ENCODE results near the gene LRRC59. TPM values are rescaled to one million over a fixed set of nuclear protein-coding genes. Genes with fewer than 3 reads are reported as not detected.

LRRC59 gene
- total RNA-seq, 2 donors from 2014 or later: 55.6 to 96.4 TPM

GRCh38 chr17:50381260-50381815 lies 16.0 kb downstream of the LRRC59 start:
- H3K27ac ChIP-seq: no peak overlapping the region
- H3K27me3 ChIP-seq (replicated peaks; ENCODE audit: insufficient read depth): no peaks in the 10 kb centered on the region
- no peaks in the 10 kb centered on the region for H3K4me1 ChIP-seq (ENCODE audit: control insufficient read depth in 1 of 2, low read depth in 2 of 2)
- no peak for TF ChIP-seq CTCF (IDR thresholded peaks at IDR 0.05)
- H3K36me3 ChIP-seq: peaks cover 40% of the 10 kb centered on the region
- H3K9me3 ChIP-seq: no peaks in the 10 kb centered on the region
- H3K4me3 ChIP-seq: no peak overlapping the region
- ATAC-seq (ENCODE audit: insufficient number of reproducible peaks, low FRiP score, low read depth) (no peak), DNase-seq (ENCODE audit: low spot score) (no peak)

- no peak for ATAC-seq (ENCODE audit: insufficient number of reproducible peaks, low FRiP score, low read depth)
- H3K36me3 ChIP-seq: peaks cover 34% of the 10 kb centered on the region
Measured at GRCh38 chr17:50380369-50381259, 16.7 kb downstream of the LRRC59 start.

GRCh38 chr17:50379351-50380132 lies 17.8 kb downstream of the LRRC59 start:
- DNase-seq (ENCODE audit: low spot score) (no peak), ATAC-seq (ENCODE audit: insufficient number of reproducible peaks, low FRiP score, low read depth) (no peak)
- Histone ChIP-seq H3K27me3 (replicated peaks; ENCODE audit: insufficient read depth) (no peaks in the 10 kb centered on the region), H3K27ac (no peak overlapping the region), H3K9me3 (no peaks in the 10 kb centered on the region), H3K4me1 (ENCODE audit: control insufficient read depth in 1 of 2, low read depth in 2 of 2) (no peaks in the 10 kb centered on the region), H3K36me3 (peaks cover 24% of the 10 kb centered on the region), H3K4me3 (no peak overlapping the region)
- TF ChIP-seq CTCF (IDR thresholded peaks at IDR 0.05): no peak

More at GRCh38 chr17:50380369-50381259, 16.7 kb downstream of the LRRC59 start:
- Histone ChIP-seq H3K4me1 (ENCODE audit: control insufficient read depth in 1 of 2, low read depth in 2 of 2) (no peaks in the 10 kb centered on the region), H3K4me3 (no peak overlapping the region), H3K27me3 (replicated peaks; ENCODE audit: insufficient read depth) (no peaks in the 10 kb centered on the region), H3K9me3 (no peaks in the 10 kb centered on the region), H3K27ac (no peak overlapping the region)
- DNase-seq (ENCODE audit: low spot score): no peak
- TF ChIP-seq CTCF (IDR thresholded peaks at IDR 0.05): no peak

- H3K9me3 ChIP-seq: no peaks in the 10 kb centered on the region
- no peak for TF ChIP-seq CTCF (IDR thresholded peaks at IDR 0.05)
- H3K27me3 ChIP-seq (replicated peaks; ENCODE audit: insufficient read depth): no peaks in the 10 kb centered on the region
- H3K36me3 ChIP-seq: peaks cover under 1% of the 10 kb centered on the region
- no peak overlapping the region for H3K27ac ChIP-seq
- no peak for DNase-seq (ENCODE audit: low spot score)
- H3K4me1 ChIP-seq (ENCODE audit: control insufficient read depth in 1 of 2, low read depth in 2 of 2): peaks cover 4 to 19% of the 10 kb centered on the region in 2 donors
- no peak overlapping the region for H3K4me3 ChIP-seq
- ATAC-seq (ENCODE audit: insufficient number of reproducible peaks, low FRiP score, low read depth): no peak
Measured at GRCh38 chr17:50375858-50376538, 21.3 kb downstream of the LRRC59 start.

Data from thoracic aorta (tissue), 2 donors.